ENCODE results near the gene ATP8A2. TPM values are rescaled to one million over a fixed set of nuclear protein-coding genes. Genes with fewer than 3 reads are reported as not detected.
"Not testable (repeated sequence)": the region's sequence is repeated elsewhere in the genome, so short reads cannot be mapped to it uniquely, and the experiment has no call there.

Gene ATP8A2
- total RNA-seq, 1 donor from 2014 or later, result 0.27 TPM

GRCh38 chr13:25771641-25772478 lies 400.1 kb downstream of the ATP8A2 start:
- Histone ChIP-seq H3K4me3 (no peak overlapping the region), H3K27ac (replicated peaks) (no peak overlapping the region), H3K9me3 (replicated peaks) (no peaks in the 10 kb centered on the region), H3K27me3 (ENCODE audit: low read depth) (peaks cover 44% of the 10 kb centered on the region), H3K4me1 (no peaks in the 10 kb centered on the region), H3K36me3 (no peaks in the 10 kb centered on the region)
- DNase-seq, result no peak
- TF ChIP-seq CTCF (IDR thresholded peaks at IDR 0.05; ENCODE audit: borderline replicate concordance), result no peak
- intact Hi-C loops (cut with micrococcal nuclease), result no loop called here

GRCh38 chr13:25772534-25772933 lies 400.8 kb downstream of the ATP8A2 start:
- H3K36me3 ChIP-seq; H3K27ac ChIP-seq (replicated peaks); DNase-seq; intact Hi-C loops (cut with micrococcal nuclease); H3K9me3 ChIP-seq (replicated peaks); H3K4me3 ChIP-seq; H3K4me1 ChIP-seq: not testable (repeated sequence)
- peaks cover 44% of the 10 kb centered on the region for H3K27me3 ChIP-seq (ENCODE audit: low read depth)

- H3K4me3 ChIP-seq; DNase-seq; intact Hi-C loops (cut with micrococcal nuclease); H3K27ac ChIP-seq (replicated peaks); H3K9me3 ChIP-seq (replicated peaks); H3K36me3 ChIP-seq; H3K4me1 ChIP-seq: not testable (repeated sequence)
- H3K27me3 ChIP-seq (ENCODE audit: low read depth), result peaks cover 52% of the 10 kb centered on the region
These were observed 402.3 kb downstream of the ATP8A2 start for GRCh38 chr13:25774056-25774455.

GRCh38 chr13:25775275-25775674 lies 403.5 kb downstream of the ATP8A2 start:
- Histone ChIP-seq H3K4me1 (no peaks in the 10 kb centered on the region), H3K27ac (replicated peaks) (no peak overlapping the region), H3K4me3 (no peak overlapping the region), H3K9me3 (replicated peaks) (no peaks in the 10 kb centered on the region), H3K27me3 (ENCODE audit: low read depth) (peaks cover 48% of the 10 kb centered on the region), H3K36me3 (no peaks in the 10 kb centered on the region)
- intact Hi-C loops (cut with micrococcal nuclease), result no loop called here
- DNase-seq, result no peak
- TF ChIP-seq CTCF (IDR thresholded peaks at IDR 0.05; ENCODE audit: borderline replicate concordance), result no peak

- no peak overlapping the region for H3K4me3 ChIP-seq
These were observed 404.2 kb downstream of the ATP8A2 start for GRCh38 chr13:25775986-25776385.

GRCh38 chr13:25776722-25777121 lies 404.9 kb downstream of the ATP8A2 start:
- H3K36me3 ChIP-seq, result no peaks in the 10 kb centered on the region
- no peak for TF ChIP-seq CTCF (IDR thresholded peaks at IDR 0.05; ENCODE audit: borderline replicate concordance)
- no peak overlapping the region for H3K27ac ChIP-seq (replicated peaks)
- H3K27me3 ChIP-seq (ENCODE audit: low read depth), result peaks cover 50% of the 10 kb centered on the region
- intact Hi-C loops (cut with micrococcal nuclease), result no loop called here
- H3K9me3 ChIP-seq (replicated peaks), result no peaks in the 10 kb centered on the region
- H3K4me3 ChIP-seq, result no peak overlapping the region
- DNase-seq, result no peak
- no peaks in the 10 kb centered on the region for H3K4me1 ChIP-seq

More at GRCh38 chr13:25775986-25776385, 404.2 kb downstream of the ATP8A2 start:
- Histone ChIP-seq H3K9me3 (replicated peaks) (no peaks in the 10 kb centered on the region), H3K36me3 (no peaks in the 10 kb centered on the region), H3K4me1 (no peaks in the 10 kb centered on the region), H3K27me3 (ENCODE audit: low read depth) (peaks cover 50% of the 10 kb centered on the region), H3K27ac (replicated peaks) (no peak overlapping the region)
- DNase-seq, result no peak
- intact Hi-C loops (cut with micrococcal nuclease), result no loop called here
- TF ChIP-seq CTCF (IDR thresholded peaks at IDR 0.05; ENCODE audit: borderline replicate concordance), result no peak

Data from left ventricle myocardium inferior (tissue), 1 donor.